ENCODE data around the gene LINC00305.

- TF ChIP-seq CTCF (optimal IDR thresholded peaks at IDR 0.05 in 1 of 3, IDR thresholded peaks at IDR 0.05 in 1 of 3, conservative IDR thresholded peaks at IDR 0.05 in 1 of 3; ENCODE audit: extremely low read depth in 1 of 3, insufficient read depth in 2 of 3, low read length in 3 of 3) (no peak), EZH2 (IDR thresholded peaks at IDR 0.05; ENCODE audit: low read length) (no peak)
These were observed 6.0 kb downstream of the LINC00305 start for GRCh38 chr18:64142904-64143303.
